PC-3 (cell line): Measurements from ENCODE around the gene GSDMA.

Source experiments
- EZH2phosphoT487 ChIP-seq: fragments of 300-600 bp; sonication (generic); IDR thresholded peaks from 2 replicates; pipeline ENCODE4 v1.6.1; 2018; ENCODE audit warnings: mild to moderate bottlenecking, antibody characterized with exemption, low read length, borderline replicate concordance
- TF ChIP-seq, protein P1 (sequence below): fragments of 300-600 bp; sonication (generic); conservative IDR thresholded peaks from 2 replicates; pipeline ENCODE4 v1.5.1; 2017; ENCODE audit warnings: antibody characterized with exemption, low read depth, mild to moderate bottlenecking, low read length

DNA sequence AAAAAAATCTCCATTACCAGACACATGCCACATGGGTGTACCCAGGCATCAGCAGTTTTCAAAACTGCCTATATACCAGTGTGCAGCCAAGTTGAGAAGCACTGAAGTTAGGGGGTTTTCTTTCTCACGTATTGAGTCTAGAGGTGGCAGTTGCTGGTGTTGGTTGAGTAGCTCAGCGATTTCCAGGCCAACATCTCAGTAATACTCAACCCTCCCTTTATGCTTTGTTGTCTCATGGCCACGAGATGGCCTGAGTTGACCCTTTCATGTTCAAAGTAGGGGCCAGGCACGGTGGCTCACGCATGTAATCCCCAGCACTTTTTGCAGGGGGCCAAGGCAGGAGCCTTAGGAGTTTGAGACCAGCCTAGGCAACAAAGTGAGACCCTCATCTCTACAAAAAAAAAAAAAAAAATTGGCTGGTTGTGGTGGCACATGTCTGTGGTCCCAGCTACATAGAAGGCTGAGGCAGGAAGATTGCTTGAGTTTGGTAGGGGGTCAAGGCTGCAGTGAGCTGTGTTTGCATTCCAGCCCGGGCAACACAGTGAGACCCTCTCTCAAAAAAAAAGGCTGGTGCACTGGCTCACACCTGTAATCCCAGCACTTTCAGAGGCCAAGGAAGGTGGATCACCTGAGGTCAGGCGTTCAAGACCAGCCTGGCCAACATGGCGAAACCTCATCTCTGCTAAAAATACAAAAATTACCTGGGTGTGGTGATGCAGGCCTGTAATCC lies 24.5 kb upstream of the GSDMA start:
- TF ChIP-seq, protein P1, sequence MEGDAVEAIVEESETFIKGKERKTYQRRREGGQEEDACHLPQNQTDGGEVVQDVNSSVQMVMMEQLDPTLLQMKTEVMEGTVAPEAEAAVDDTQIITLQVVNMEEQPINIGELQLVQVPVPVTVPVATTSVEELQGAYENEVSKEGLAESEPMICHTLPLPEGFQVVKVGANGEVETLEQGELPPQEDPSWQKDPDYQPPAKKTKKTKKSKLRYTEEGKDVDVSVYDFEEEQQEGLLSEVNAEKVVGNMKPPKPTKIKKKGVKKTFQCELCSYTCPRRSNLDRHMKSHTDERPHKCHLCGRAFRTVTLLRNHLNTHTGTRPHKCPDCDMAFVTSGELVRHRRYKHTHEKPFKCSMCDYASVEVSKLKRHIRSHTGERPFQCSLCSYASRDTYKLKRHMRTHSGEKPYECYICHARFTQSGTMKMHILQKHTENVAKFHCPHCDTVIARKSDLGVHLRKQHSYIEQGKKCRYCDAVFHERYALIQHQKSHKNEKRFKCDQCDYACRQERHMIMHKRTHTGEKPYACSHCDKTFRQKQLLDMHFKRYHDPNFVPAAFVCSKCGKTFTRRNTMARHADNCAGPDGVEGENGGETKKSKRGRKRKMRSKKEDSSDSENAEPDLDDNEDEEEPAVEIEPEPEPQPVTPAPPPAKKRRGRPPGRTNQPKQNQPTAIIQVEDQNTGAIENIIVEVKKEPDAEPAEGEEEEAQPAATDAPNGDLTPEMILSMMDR = no peak
- no peak for TF ChIP-seq EZH2phosphoT487
